PFSK-1 (cell line): ENCODE data around the gene NALCN.

Experiments
- FOXP2 ChIP-seq: optimal IDR thresholded peaks from 2 replicates; pipeline ENCODE3; 2011; ENCODE audit warnings: borderline replicate concordance, control low read depth, inconsistent platforms; ENCODE audit not compliant: insufficient read depth; ENCODE audit errors: extremely low read length, extremely low read depth
- POLR2AphosphoS5 ChIP-seq: IDR thresholded peaks from 2 replicates; pipeline ENCODE4 v1.6.1; 2012; ENCODE audit warnings: low read depth, mild to moderate bottlenecking, control low read depth, low read length, moderate library complexity
- REST ChIP-seq, 2 experiments: IDR thresholded peaks; 2 replicates each; pipeline versions ENCODE4 v1.6.1 to v1.8.0; 2011 to 2012; ENCODE audit warnings: low read depth in 2 of 2, low read length in 2 of 2, control low read depth in 1 of 2, inconsistent platforms in 1 of 2, mild to moderate bottlenecking in 1 of 2, moderate library complexity in 1 of 2; ENCODE audit not compliant: insufficient read depth in 1 of 2
- SIN3A ChIP-seq: IDR thresholded peaks from 2 replicates; pipeline ENCODE4 v1.6.1; 2012; ENCODE audit warnings: mild to moderate bottlenecking, low read length, moderate library complexity, borderline replicate concordance; ENCODE audit not compliant: insufficient read depth
- TAF1 ChIP-seq: IDR thresholded peaks from 2 replicates; pipeline ENCODE4 v1.6.1; 2012; ENCODE audit warnings: low read length, control low read depth, borderline replicate concordance; ENCODE audit not compliant: insufficient read depth

Gene NALCN

GRCh38 chr13:101453784-101454201 is 37.5 kb upstream of the NALCN start:
- no peak for TF ChIP-seq REST (IDR thresholded peaks at IDR 0.05; ENCODE audit: insufficient read depth in 1 of 2, low read depth in 2 of 2, low read length in 2 of 2)
- no peak for TF ChIP-seq POLR2AphosphoS5
- no peak for TF ChIP-seq TAF1
- no peak for TF ChIP-seq SIN3A
- no peak for TF ChIP-seq FOXP2

DNA sequence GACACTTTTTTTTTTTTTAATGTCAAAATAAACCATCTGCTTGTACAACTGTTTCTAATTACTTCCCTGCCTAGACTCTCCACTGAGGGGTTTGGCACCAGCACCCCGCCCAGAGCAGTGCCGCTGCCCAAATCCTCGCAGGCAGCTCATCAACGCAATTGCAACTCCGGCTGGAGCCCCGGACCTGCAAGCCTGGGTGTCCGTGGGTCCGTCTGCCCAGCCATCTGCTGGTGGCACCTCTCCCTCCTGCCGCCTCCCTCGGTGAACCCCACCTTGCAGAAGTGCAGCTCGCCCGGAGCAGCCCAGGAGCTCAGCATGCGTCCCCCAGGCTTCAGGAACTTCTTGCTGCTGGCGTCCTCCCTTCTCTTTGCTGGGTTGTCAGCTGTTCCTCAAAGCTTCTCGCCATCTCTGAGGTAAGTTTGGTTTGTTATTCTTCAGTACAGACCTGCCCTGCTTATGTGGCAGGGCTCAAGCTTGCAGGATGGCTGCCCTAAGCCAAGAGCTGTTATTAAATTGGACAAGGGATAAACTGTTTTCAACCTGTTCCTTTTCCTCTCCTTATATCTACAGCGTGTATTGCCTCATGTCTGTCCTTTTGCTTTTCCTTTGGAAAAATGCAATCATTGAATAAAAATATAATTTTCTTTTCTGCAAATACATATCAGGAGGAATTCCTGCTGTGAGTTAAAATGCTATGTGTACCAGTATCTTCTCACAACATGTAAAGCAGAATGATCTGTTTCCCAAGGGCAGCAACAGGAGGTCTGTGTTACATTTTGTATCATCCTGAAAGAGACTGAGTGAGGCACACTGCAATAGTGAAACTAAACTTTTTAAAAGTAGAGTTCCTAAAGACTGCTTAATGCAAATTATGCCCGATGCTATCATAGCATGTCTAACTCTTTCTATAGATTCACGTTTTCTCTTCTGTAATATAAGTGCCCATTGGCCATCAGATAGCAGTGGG is 36.5 kb upstream of the NALCN start, which contains the start of gene ITGBL1:
Gene ITGBL1 (plus strand): TSS at position 157 of the 967 bp plus-strand sequence. CDS start 159 bp downstream, at position 316.
- TF ChIP-seq FOXP2 (no peak), TAF1 (no peak), POLR2AphosphoS5 (no peak), SIN3A (no peak), REST (IDR thresholded peaks at IDR 0.05; ENCODE audit: insufficient read depth in 1 of 2, low read depth in 2 of 2, low read length in 2 of 2) (no peak)

GRCh38 chr13:101451641-101452040 is 35.3 kb upstream of the NALCN start:
- TF ChIP-seq FOXP2 (no peak), SIN3A (no peak)

GRCh38 chr13:101450749-101451130 is 34.4 kb upstream of the NALCN start:
- no peak for TF ChIP-seq REST (IDR thresholded peaks at IDR 0.05; ENCODE audit: insufficient read depth in 1 of 2, low read depth in 2 of 2, low read length in 2 of 2)
- no peak for TF ChIP-seq FOXP2
- no peak for TF ChIP-seq SIN3A
- no peak for TF ChIP-seq TAF1
- no peak for TF ChIP-seq POLR2AphosphoS5

- TF ChIP-seq TAF1 = no peak
Observed at GRCh38 chr13:101449790-101450748, 33.8 kb upstream of the NALCN start.
